ENCODE results near the gene ANKS3. TPM values are rescaled to one million over a fixed set of nuclear protein-coding genes. Genes with fewer than 3 reads are reported as not detected.

The ANKS3 gene
- polyA plus RNA-seq, 3 donors, result 0.59 to 13.7 (median 0.95) TPM

GRCh38 chr16:4765511-4766474 lies 31.7 kb upstream of the ANKS3 start:
- DNase-seq, result no peak
- Histone ChIP-seq H3K4me3 (replicated peaks in 1 of 3; ENCODE audit: low read depth in 2 of 3, low read length in 3 of 3) (peak overlapping the region in 2 of 3 experiments; percentile 73 to 93), H3K9me3 (replicated peaks in 1 of 2; ENCODE audit: control insufficient read depth in 1 of 2, insufficient read depth in 1 of 2, low read length in 2 of 2) (no peaks in the 10 kb centered on the region), H3K9ac (ENCODE audit: insufficient read depth, low read length, poor library complexity, severe bottlenecking) (peak overlapping the region; percentile 83), H3K27me3 (ENCODE audit: control insufficient read depth in 2 of 2, insufficient read depth in 2 of 2, low read length in 2 of 2) (no peaks in the 10 kb centered on the region), H4K20me1 (ENCODE audit: insufficient read depth, low read length) (no peaks in the 10 kb centered on the region), H3K4me2 (replicated peaks; ENCODE audit: extremely low read depth, low read length, poor library complexity, severe bottlenecking) (peak overlapping the region; percentile 87), H2AFZ (ENCODE audit: insufficient read depth, low read depth, low read length, poor library complexity, severe bottlenecking) (peak overlapping the region; percentile 95), H3K79me2 (ENCODE audit: insufficient read depth, low read length) (peaks cover 16% of the 10 kb centered on the region), H3K4me1 (ENCODE audit: control insufficient read depth in 1 of 2, insufficient read depth in 2 of 2, low read length in 2 of 2) (peaks cover 25 to 36% of the 10 kb centered on the region in 2 donors), H3K36me3 (replicated peaks in 1 of 2; ENCODE audit: control insufficient read depth in 1 of 2, insufficient read depth in 2 of 2, low read length in 2 of 2) (peaks cover 21 to 31% of the 10 kb centered on the region in 2 donors), H3K27ac (ENCODE audit: low read depth in 1 of 2, low read length in 2 of 2) (peak overlapping the region in 1 of 2 donors; percentile 76)
- Mint-ChIP-seq H3K4me1 (peaks cover 35% of the 10 kb centered on the region), H3K27me3 (ENCODE audit: low read depth in 3 of 3) (peaks cover 0 to 3% (median 1%) of the 10 kb centered on the region in 3 donors), H3K9me3 (no peaks in the 10 kb centered on the region), H3K27ac (peak overlapping the region in 6 of 7 donors; percentile 31 to 79 (median 65)), H3K36me3 (peaks cover 24 to 44% of the 10 kb centered on the region in 2 donors), H3K4me3 (peak overlapping the region; percentile 74 to 82)
- intact Hi-C loops (cut with micrococcal nuclease), result loop anchor here (2.0 to 5.0 kb wide), 2 partner anchors 31 to 37 kb away; partner anchors contain the start of genes ANKS3 (in 1 of the 2), DNAAF8 (in 1 of the 2) and ROGDI (in 1 of the 2)
- 85% methylated on average over 18 of the region's 26 CpGs for WGBS (ENCODE audit: insufficient coverage)
- TF ChIP-seq, protein P1, sequence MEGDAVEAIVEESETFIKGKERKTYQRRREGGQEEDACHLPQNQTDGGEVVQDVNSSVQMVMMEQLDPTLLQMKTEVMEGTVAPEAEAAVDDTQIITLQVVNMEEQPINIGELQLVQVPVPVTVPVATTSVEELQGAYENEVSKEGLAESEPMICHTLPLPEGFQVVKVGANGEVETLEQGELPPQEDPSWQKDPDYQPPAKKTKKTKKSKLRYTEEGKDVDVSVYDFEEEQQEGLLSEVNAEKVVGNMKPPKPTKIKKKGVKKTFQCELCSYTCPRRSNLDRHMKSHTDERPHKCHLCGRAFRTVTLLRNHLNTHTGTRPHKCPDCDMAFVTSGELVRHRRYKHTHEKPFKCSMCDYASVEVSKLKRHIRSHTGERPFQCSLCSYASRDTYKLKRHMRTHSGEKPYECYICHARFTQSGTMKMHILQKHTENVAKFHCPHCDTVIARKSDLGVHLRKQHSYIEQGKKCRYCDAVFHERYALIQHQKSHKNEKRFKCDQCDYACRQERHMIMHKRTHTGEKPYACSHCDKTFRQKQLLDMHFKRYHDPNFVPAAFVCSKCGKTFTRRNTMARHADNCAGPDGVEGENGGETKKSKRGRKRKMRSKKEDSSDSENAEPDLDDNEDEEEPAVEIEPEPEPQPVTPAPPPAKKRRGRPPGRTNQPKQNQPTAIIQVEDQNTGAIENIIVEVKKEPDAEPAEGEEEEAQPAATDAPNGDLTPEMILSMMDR (IDR thresholded peaks at IDR 0.05), result no peak

DNA sequence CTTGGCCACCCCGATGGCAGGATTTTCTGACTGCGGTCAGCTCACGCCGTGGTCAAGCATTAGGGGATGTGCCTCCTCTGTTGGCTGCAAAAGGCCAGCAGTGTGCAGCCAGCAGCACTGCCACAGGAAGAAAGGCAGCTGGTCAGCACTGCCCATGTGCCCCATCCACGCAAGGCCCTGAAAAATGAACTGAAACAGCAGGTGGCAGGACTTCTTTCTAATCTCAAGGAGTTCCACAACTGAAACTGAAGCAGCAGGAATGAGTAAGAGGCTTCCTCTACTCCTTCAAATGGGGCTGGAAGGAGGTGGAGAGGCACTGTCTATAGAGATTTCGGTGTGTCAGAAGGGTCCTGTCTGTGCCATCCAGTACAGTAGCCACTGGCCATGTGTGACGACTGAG lies 29.7 kb upstream of the ANKS3 start:
- H3K4me2 ChIP-seq (replicated peaks; ENCODE audit: extremely low read depth, low read length, poor library complexity, severe bottlenecking), result no peak overlapping the region
- H3K36me3 ChIP-seq (replicated peaks in 1 of 2; ENCODE audit: control insufficient read depth in 1 of 2, insufficient read depth in 2 of 2, low read length in 2 of 2), result peaks cover 38 to 51% of the 10 kb centered on the region in 2 donors
- Mint-ChIP-seq H3K27ac (peak overlapping the region in 1 of 7 donors; percentile 9), H3K27me3 (ENCODE audit: low read depth in 3 of 3) (peaks cover 0 to 1% (median 1%) of the 10 kb centered on the region in 3 donors), H3K4me3 (no peak overlapping the region), H3K9me3 (no peaks in the 10 kb centered on the region), H3K4me1 (peaks cover 30% of the 10 kb centered on the region), H3K36me3 (peaks cover 42 to 64% of the 10 kb centered on the region in 2 donors)
- no peaks in the 10 kb centered on the region for H3K27me3 ChIP-seq (ENCODE audit: control insufficient read depth in 2 of 2, insufficient read depth in 2 of 2, low read length in 2 of 2)
- no peak for DNase-seq
- no peaks in the 10 kb centered on the region for H4K20me1 ChIP-seq (ENCODE audit: insufficient read depth, low read length)
- H3K27ac ChIP-seq (ENCODE audit: low read depth in 1 of 2, low read length in 2 of 2), result no peak overlapping the region
- 93% methylated on average over 5 of the region's 7 CpGs for WGBS (ENCODE audit: insufficient coverage)
- intact Hi-C loops (cut with micrococcal nuclease), result no loop called here
- peaks cover 20 to 32% of the 10 kb centered on the region in 2 donors for H3K4me1 ChIP-seq (ENCODE audit: control insufficient read depth in 1 of 2, insufficient read depth in 2 of 2, low read length in 2 of 2)
- H3K79me2 ChIP-seq (ENCODE audit: insufficient read depth, low read length), result peaks cover 16% of the 10 kb centered on the region
- no peaks in the 10 kb centered on the region for H3K9me3 ChIP-seq (replicated peaks in 1 of 2; ENCODE audit: control insufficient read depth in 1 of 2, insufficient read depth in 1 of 2, low read length in 2 of 2)
- no peak overlapping the region for H3K4me3 ChIP-seq (replicated peaks in 1 of 3; ENCODE audit: low read depth in 2 of 3, low read length in 3 of 3)
- no peak overlapping the region for H3K9ac ChIP-seq (ENCODE audit: insufficient read depth, low read length, poor library complexity, severe bottlenecking)
- H2AFZ ChIP-seq (ENCODE audit: insufficient read depth, low read depth, low read length, poor library complexity, severe bottlenecking), result no peak overlapping the region
- TF ChIP-seq, protein P1 (IDR thresholded peaks at IDR 0.05), result no peak
